Activated CD8-positive, alpha-beta memory T cell treated with anti-CD3 and anti-CD28 coated beads for 24 hours (primary cell): ENCODE data around the gene RNF34.

Experiments
- DNase-seq: peaks from one replicate; pipeline ENCODE4 v3.0.0-alpha.2; 2020

RNF34 gene

GRCh38 chr12:121467638-121468498 lies 68.0 kb downstream of the RNF34 start:
- DNase-seq, result no peak

- no peak for DNase-seq
Observed at GRCh38 chr12:121468499-121468801, 68.5 kb downstream of the RNF34 start.

- DNase-seq, result no peak
Observed at GRCh38 chr12:121470751-121471150, 70.8 kb downstream of the RNF34 start.

- DNase-seq, result no peak
Observed at GRCh38 chr12:121472150-121472905, 72.4 kb downstream of the RNF34 start.
